Measurements from ENCODE around the gene STPG3. TPM values are rescaled to one million over a fixed set of nuclear protein-coding genes. Genes with fewer than 3 reads are reported as not detected.

The STPG3 gene
- total and polyA plus RNA-seq, 2 of the 13 experiments (the other 11 are each of a cell fraction or from before 2014, with no cell fraction given): not detected

DNA sequence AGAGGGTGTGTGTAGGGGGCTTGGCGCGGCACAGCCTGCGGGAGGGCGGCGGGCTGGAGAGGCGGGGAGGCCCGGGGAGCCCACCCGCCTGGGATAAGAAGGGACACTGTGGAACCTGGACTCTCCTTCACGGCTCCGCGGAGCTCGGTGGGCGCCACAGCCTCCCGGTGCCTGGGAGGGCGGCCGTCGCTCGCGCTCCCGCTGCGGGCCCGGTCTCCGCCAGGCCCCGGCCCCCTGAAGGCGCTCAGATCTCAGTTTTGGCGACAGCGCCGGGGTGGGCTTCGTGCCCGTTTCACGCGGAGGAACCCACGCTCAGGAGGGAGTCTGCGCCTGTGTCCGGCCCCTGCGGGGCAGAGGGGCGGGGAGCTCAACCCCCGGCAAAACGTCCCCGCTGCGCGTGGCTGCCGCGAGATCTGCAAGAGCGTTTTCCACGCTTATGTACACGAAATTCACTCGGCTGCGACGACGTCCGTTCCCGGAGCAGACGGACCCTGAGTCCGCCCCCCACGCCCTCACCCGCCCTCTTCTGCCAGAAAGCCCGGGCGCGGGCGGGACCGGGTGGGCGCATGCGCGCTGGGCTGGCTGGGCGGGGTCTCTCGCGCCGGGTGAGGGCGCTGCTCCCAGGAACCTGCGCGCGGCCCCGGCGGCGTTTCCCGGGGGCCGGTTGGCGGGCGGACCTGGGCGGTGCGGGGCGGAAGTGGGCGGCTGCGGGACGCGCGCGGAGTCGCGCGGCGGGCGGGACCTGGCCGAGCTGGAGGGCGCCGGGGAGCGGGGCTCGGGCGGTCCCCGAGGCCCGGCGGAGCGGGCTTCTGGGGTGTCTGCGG is 3.8 kb downstream of the STPG3 start, which contains the start of gene NELFB (continued):
- TF ChIP-seq, protein P1, sequence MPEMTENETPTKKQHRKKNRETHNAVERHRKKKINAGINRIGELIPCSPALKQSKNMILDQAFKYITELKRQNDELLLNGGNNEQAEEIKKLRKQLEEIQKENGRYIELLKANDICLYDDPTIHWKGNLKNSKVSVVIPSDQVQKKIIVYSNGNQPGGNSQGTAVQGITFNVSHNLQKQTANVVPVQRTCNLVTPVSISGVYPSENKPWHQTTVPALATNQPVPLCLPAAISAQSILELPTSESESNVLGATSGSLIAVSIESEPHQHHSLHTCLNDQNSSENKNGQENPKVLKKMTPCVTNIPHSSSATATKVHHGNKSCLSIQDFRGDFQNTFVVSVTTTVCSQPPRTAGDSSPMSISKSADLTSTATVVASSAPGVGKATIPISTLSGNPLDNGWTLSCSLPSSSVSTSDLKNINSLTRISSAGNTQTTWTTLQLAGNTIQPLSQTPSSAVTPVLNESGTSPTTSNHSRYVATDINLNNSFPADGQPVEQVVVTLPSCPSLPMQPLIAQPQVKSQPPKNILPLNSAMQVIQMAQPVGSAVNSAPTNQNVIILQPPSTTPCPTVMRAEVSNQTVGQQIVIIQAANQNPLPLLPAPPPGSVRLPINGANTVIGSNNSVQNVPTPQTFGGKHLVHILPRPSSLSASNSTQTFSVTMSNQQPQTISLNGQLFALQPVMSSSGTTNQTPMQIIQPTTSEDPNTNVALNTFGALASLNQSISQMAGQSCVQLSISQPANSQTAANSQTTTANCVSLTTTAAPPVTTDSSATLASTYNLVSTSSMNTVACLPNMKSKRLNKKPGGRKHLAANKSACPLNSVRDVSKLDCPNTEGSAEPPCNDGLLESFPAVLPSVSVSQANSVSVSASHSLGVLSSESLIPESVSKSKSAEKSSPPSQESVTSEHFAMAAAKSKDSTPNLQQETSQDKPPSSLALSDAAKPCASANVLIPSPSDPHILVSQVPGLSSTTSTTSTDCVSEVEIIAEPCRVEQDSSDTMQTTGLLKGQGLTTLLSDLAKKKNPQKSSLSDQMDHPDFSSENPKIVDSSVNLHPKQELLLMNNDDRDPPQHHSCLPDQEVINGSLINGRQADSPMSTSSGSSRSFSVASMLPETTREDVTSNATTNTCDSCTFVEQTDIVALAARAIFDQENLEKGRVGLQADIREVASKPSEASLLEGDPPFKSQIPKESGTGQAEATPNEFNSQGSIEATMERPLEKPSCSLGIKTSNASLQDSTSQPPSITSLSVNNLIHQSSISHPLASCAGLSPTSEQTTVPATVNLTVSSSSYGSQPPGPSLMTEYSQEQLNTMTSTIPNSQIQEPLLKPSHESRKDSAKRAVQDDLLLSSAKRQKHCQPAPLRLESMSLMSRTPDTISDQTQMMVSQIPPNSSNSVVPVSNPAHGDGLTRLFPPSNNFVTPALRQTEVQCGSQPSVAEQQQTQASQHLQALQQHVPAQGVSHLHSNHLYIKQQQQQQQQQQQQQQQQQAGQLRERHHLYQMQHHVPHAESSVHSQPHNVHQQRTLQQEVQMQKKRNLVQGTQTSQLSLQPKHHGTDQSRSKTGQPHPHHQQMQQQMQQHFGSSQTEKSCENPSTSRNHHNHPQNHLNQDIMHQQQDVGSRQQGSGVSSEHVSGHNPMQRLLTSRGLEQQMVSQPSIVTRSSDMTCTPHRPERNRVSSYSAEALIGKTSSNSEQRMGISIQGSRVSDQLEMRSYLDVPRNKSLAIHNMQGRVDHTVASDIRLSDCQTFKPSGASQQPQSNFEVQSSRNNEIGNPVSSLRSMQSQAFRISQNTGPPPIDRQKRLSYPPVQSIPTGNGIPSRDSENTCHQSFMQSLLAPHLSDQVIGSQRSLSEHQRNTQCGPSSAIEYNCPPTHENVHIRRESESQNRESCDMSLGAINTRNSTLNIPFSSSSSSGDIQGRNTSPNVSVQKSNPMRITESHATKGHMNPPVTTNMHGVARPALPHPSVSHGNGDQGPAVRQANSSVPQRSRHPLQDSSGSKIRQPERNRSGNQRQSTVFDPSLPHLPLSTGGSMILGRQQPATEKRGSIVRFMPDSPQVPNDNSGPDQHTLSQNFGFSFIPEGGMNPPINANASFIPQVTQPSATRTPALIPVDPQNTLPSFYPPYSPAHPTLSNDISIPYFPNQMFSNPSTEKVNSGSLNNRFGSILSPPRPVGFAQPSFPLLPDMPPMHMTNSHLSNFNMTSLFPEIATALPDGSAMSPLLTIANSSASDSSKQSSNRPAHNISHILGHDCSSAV (CRISPR knock-in tag; IDR thresholded peaks at IDR 0.05; ENCODE audit: borderline replicate concordance): no peak
- TF ChIP-seq HNRNPH1 (optimal IDR thresholded peaks at IDR 0.05; ENCODE audit: low read depth, low read length) (peak; percentile 94), ZNF3 (CRISPR knock-in tag; IDR thresholded peaks at IDR 0.05) (no peak), ZFP90 (CRISPR knock-in tag; IDR thresholded peaks at IDR 0.05; ENCODE audit: borderline replicate concordance) (peak; percentile 53; the same call in 1 of the 2 replicates), IKZF4 (CRISPR knock-in tag; IDR thresholded peaks at IDR 0.05; ENCODE audit: borderline replicate concordance, low read depth, not compliant biosample characterization) (no peak), GLI4 (CRISPR knock-in tag; IDR thresholded peaks at IDR 0.05; ENCODE audit: borderline replicate concordance) (no peak), ARID2 (CRISPR knock-in tag; IDR thresholded peaks at IDR 0.05; ENCODE audit: borderline replicate concordance) (no peak), ATF7-NPFF (CRISPR knock-in tag; IDR thresholded peaks at IDR 0.05; ENCODE audit: low read depth) (peak; percentile 72; the same call in 1 of the 2 replicates), TARDBP (CRISPR knock-in tag; IDR thresholded peaks at IDR 0.05) (no peak), JUN (CRISPR knock-in tag; IDR thresholded peaks at IDR 0.05) (no peak), CBX5 (CRISPR knock-in tag; IDR thresholded peaks at IDR 0.05; ENCODE audit: borderline replicate concordance) (no peak)
- TF ChIP-seq, protein P2, sequence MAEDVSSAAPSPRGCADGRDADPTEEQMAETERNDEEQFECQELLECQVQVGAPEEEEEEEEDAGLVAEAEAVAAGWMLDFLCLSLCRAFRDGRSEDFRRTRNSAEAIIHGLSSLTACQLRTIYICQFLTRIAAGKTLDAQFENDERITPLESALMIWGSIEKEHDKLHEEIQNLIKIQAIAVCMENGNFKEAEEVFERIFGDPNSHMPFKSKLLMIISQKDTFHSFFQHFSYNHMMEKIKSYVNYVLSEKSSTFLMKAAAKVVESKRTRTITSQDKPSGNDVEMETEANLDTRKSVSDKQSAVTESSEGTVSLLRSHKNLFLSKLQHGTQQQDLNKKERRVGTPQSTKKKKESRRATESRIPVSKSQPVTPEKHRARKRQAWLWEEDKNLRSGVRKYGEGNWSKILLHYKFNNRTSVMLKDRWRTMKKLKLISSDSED (CRISPR knock-in tag; IDR thresholded peaks at IDR 0.05): no peak
- TF ChIP-seq, protein P3, sequence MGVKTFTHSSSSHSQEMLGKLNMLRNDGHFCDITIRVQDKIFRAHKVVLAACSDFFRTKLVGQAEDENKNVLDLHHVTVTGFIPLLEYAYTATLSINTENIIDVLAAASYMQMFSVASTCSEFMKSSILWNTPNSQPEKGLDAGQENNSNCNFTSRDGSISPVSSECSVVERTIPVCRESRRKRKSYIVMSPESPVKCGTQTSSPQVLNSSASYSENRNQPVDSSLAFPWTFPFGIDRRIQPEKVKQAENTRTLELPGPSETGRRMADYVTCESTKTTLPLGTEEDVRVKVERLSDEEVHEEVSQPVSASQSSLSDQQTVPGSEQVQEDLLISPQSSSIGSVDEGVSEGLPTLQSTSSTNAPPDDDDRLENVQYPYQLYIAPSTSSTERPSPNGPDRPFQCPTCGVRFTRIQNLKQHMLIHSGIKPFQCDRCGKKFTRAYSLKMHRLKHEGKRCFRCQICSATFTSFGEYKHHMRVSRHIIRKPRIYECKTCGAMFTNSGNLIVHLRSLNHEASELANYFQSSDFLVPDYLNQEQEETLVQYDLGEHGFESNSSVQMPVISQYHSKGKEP (CRISPR knock-in tag; IDR thresholded peaks at IDR 0.05): no peak

Measured in HepG2 (cell line).